GM19372 (cell line): Measurements from ENCODE around the gene NUPR1.
"Not testable (repeated sequence)": the region's sequence is repeated elsewhere in the genome, so short reads cannot be mapped to it uniquely, and the experiment has no call there.

ENCODE experiments used
- ATAC-seq: cut with Tn5 transposase; IDR thresholded peaks from one replicate; pipeline ENCODE4 v1.9.1; 2021; ENCODE audit warnings: mild to moderate bottlenecking, low read depth, moderate library complexity; ENCODE audit not compliant: unreplicated experiment

The NUPR1 gene

DNA sequence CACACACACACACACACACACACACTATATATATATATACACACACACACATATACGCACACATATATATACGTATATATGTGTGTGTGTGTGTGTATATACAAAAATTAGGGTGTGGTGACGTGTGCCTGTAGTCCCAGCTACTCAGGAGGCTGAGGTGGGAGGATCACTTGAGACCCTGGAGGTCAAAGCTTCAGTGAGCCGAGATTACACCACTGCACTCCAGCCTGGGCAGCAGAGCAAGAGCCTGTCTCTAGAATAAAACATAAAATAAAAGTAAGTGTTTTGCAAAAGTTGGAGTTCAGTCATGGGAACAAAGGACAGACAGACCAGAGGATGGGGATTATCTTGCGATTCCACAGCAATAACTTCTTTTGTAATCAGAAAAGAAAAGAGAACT is 10.8 kb downstream of the NUPR1 start:
- no peak for ATAC-seq

DNA sequence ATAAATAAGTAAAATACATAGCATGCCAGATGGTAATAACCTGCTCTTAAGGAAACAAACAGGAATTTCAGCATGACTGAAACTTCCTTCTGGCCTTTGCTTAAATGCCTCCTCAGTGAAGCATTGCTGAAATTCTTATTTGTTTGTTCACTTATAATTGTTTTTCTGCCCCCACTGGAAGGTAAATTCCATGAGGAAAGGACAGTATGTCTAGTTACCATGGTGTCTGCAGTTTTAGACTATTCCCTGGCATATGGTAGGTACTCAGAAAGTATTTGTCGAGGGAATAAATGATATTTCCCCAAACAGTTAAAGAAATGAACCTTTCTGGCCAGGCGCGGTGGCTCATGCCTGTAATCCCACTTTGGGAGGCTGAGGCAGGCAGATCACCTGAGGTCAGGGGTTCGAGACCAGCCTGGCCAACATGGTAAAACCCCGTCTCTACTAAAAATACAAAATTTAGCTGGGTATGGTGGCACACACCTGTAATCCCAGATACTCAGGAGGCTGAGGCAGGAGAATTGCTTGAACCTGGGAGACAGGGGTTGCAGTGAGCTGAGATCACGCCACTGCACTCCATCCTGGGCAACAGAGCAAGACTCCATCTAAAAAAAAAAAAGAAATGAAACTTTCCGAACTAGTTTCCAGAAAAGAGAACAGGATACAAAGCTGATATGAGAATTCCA is 11.5 kb downstream of the NUPR1 start:
- ATAC-seq, result not testable (repeated sequence)

DNA sequence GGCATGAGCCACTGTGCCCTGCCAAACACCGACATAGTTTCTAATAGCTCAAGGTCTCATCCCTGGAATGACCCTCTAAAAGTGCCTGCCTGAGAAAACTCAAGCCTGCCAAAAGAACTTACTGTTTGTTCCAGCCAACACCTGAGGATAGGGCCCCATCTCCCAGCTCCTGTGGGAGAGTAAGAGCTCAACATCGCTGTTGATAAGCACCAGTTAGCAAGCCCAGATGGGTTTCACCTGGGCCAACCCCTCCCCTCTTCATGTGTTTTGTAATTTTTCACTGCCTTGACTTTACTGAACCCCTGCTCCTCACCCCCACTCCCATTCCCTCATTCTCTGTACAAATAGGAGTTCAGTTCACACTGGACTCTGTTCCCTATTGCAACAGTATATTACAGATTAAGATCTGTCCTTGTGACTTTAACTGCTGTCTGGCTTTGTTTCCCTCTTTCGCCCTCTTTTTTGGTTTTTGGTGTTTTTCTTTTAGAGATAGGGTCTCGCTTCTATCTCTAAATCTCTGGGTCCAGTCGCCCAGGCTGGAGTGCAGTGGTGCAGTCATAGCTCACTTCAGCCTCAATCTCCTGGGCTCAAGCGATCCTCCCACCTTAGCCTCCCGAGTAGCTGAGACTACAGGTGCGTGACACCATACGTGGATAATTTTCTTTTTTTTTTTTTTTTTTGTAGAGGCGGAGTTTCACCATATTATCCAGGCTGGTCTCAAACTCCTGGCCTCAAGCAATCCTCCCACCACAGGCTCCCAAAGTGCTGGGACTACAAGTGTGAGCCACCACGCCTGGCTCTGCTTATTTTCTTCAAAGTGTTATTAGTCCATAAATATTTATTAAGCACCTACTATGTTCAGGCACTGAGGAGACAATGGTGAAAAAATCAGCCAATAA is 12.3 kb downstream of the NUPR1 start:
- no peak for ATAC-seq

DNA sequence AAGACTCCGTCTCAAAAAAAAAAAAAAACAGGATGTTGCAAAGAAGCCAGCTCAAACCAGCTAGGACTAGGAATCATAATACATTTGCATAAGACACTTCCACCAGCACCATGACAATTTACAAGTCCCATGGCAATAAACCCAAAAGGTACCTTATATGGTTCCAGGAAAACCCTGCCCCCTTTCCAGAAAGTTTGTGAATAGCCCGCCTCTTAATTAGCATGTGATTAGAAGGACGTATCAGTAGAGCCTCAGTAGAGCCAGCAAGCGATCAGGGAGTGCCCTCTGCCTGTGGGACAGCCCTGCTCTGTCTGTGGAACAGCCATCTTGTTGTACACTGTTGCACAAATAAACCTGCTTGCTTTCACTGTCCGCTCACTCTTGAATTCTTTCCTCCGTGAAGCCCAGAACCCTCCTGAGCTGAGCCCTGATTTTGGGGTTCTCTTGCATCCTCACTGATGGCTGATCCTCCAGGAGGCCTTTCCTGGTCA is 14.0 kb downstream of the NUPR1 start:
- ATAC-seq, result no peak

GRCh38 chr16:28522792-28523191 is 16.0 kb downstream of the NUPR1 start:
- ATAC-seq, result no peak

GRCh38 chr16:28521436-28521835 is 17.3 kb downstream of the NUPR1 start:
- no peak for ATAC-seq

DNA sequence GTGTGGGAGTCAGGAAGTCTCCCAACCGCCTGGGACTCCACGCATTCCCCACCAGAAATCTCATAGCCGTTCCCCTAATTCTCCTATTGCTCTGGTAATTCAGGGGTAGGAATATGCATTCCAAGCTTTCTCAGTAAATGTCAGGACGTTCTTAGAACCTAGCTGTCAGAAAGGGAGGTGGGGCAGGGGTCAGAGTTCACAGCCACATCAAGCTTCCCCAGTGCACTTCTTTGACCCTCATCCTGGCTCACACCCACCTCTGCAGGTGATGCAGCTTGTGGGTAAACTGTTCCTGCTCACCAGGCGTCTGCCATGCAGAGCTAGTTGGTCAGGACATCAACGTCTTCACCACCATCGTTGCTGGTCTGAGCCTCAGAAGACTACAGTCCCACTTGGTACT is 18.1 kb downstream of the NUPR1 start:
- no peak for ATAC-seq

DNA sequence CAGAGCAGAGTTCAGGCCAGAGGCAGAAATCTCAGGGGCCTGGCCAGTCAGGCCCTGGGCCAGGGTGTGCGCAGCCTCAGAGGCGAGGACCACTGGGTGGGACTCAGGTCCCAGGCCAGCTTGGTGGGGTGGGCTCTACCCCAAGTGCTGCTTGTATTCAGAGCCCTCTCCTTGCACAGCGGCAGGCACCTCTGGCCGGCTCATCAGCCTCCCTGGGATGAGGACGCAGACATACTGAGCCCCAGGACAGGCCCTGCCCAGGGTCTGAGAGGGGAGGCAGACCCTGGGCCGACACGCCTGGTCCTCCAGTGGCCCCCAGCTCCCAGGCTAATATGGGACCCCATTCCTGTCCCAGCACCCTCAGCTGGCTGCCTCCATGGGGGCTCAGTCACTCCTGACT is 24.5 kb downstream of the NUPR1 start:
- ATAC-seq, result no peak

- no peak for ATAC-seq
These were observed 25.1 kb downstream of the NUPR1 start for GRCh38 chr16:28513484-28514181.

- no peak for ATAC-seq
These were observed 26.7 kb downstream of the NUPR1 start for GRCh38 chr16:28511801-28512789.

DNA sequence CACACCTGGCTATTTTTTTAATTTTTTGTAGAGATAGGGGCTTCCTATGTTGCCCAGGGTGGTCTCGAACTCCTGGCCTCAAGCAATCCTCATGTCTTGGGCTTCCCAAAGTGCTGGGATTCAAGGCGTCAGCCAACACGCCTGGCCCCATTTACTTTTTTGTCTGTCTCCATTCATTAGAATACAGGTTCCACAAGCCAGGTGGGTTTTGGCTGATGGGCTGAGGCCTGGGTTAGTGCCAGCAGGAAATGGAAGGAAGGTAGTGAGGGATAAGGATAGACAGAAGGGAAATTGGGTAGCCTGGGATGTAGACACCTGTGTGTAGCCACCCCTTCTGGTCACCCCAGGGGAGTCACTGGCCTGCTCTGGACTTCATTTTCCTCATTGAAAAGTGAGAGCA is 27.7 kb downstream of the NUPR1 start:
- no peak for ATAC-seq

- no peak for ATAC-seq
These were observed 33.2 kb downstream of the NUPR1 start for GRCh38 chr16:28505489-28506137.

DNA sequence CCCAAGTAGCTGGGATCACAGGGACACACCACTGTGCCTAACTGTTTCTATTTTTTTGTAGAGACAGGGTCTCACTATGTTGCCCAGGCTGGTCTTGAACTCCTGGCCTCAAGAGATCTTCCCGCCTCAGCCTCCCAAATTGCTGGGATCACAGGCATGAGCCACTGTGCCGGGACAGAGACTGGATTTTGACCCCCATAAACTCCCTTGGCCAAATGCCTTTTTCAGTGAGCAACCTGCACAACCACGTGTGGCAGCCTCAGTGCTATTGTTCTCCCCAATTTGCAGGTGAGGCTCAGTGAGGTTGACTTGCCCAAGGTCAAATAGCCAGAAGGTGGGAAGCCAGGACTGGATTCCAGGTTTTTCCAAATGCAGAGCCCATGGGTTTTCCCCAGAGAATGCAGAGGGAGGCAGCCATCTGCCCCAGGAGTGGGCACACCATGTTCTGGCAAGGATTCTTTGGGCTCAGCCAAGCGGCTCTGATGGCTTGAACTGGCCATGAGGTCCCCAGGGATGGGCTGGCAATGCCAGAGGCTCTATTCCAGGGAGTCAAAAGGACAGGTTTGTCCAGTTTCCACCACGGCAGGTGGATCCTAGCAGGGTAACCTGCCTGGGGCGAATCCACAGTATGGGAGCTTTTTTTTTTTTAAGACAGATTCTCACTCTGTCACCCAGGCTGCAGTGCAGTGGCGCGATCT is 33.9 kb downstream of the NUPR1 start:
- no peak for ATAC-seq

GRCh38 chr16:28503470-28504259 is 35.1 kb downstream of the NUPR1 start:
- ATAC-seq, result no peak

- no peak for ATAC-seq
These were observed 36.5 kb downstream of the NUPR1 start for GRCh38 chr16:28502290-28502689.

DNA sequence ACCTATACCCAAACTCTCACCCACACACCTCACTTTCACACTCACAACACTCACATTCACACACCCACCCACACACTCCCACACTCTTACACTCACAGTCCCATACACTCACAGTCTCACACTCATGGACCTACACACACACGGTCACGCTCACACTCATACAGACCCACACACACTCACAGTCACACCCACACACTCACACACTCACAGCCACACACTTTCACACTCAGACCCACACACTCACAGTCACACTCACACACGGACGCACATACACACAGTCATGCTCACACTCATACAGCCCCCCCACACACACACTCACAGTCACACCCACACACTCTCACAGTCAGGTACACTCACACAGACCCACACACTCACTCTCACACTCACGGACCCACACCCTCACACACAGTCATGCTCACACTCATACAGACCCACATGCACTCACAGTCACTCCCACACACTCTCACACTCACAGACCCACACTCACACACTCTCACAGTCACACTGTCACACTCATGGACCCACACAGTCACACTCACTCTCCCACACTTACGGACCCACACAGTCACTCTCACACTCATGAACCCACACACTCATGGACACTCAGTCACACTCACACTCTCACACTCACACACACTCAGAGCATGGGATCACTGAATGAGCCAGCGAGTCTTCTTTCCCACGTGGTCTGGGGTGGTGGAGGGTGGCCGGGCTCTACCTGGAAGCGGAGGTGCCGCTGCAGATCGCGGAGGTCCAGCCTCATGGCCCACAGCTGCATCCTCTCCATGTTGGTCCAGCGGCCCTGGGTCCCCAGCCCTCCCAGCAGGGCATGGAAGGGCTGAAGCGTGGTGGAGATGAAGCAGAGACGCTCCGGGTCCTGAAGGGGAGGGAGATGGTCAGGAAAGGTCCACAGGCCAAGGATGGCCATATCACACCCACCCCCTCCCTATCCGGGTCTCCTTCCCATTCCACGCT is 37.2 kb downstream of the NUPR1 start:
- ATAC-seq, result no peak
